ENCODE measurements around the gene TRDN.

DNA sequence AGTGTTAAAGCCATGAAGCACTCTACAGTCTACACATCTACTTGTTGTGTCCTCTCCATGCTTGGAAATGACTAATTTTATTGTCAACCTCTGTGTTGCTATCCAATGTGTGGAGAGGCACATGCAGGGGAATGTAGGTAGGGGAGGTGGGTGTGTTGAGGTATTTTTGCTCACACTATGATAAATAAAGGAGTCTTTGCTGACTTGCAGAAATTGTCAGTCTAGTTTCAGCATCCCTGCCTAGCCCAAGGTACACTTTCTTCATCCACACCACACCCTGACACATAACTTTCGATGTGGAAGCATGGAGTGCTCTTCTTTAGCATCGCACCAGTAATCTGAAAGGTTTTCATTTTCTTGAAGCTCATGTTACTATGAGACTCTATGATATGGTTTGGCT, 264.0 kb downstream of the TRDN start:
- TF ChIP-seq POLR2A (IDR thresholded peaks at IDR 0.05; ENCODE audit: low read length) (no peak), GATA1 (IDR thresholded peaks at IDR 0.05; ENCODE audit: low read depth, low read length) (no peak)

Data from erythroblast (primary cell).